IMR-90 (cell line): Measurements from ENCODE around the gene PRKAG2. TPM values are rescaled to one million over a fixed set of nuclear protein-coding genes. Genes with fewer than 3 reads are reported as not detected.

Experiments used
- ATAC-seq: fragments of 200-7000 bp; cut with Tn5 transposase; 2 replicates; pipeline ENCODE4 v1.9.1; 2020; ENCODE audit warnings: low read depth, mild to moderate bottlenecking, moderate library complexity
- BruUV-seq: library from RNA; stranded (reverse); fragments of 400-500 nt; replicated peaks from 2 replicates; lab custom pipeline; 2021; lab: Mats Ljungman, UMichigan
- CTCF ChIA-PET: fragments of 300-600 bp; formaldehyde crosslinking; extraction: SDS; loops from one replicate; lab custom pipeline; 2021; ENCODE audit warnings: antibody characterized with exemption; lab: Yijun Ruan, JAX
- POLR2A ChIA-PET: fragments of 300-600 bp; sonication (Branson Sonifier 250); formaldehyde crosslinking; loops from one replicate; lab custom pipeline; 2022; ENCODE audit warnings: antibody characterized with exemption; ENCODE audit not compliant: unreplicated experiment; lab: Charles Lee
- DNase-seq: peaks from one replicate; pipeline ENCODE4 v3.0.0; 2013
- H2AFZ ChIP-seq: replicated peaks from 2 replicates; pipeline ENCODE3; 2013; ENCODE audit warnings: low read length, mild to moderate bottlenecking; ENCODE audit not compliant: poor library complexity
- H2AK5ac ChIP-seq: 2 replicates; pipeline ENCODE4 v1.6.1; 2013; ENCODE audit warnings: low read depth, low read length, inconsistent platforms
- H2AK9ac ChIP-seq: replicated peaks from 2 replicates; pipeline ENCODE3; 2013; ENCODE audit warnings: mild to moderate bottlenecking, low read depth, low read length, moderate library complexity; ENCODE audit not compliant: poor library complexity
- H2BK120ac ChIP-seq: 2 replicates; pipeline ENCODE4 v1.6.1; 2013; ENCODE audit warnings: low read depth, low read length, inconsistent platforms
- H2BK15ac ChIP-seq: 3 replicates; pipeline ENCODE4 v1.6.1; 2013; ENCODE audit warnings: low read depth, low read length, inconsistent platforms
- H2BK20ac ChIP-seq: 2 replicates; pipeline ENCODE4 v1.6.1; 2013; ENCODE audit warnings: low read depth, mild to moderate bottlenecking, inconsistent platforms, low read length, moderate library complexity
- H2BK5ac ChIP-seq: 2 replicates; pipeline ENCODE4 v1.6.1; 2013; ENCODE audit warnings: mild to moderate bottlenecking, low read depth, low read length, inconsistent platforms; ENCODE audit not compliant: poor library complexity, severe bottlenecking
- H3K14ac ChIP-seq: replicated peaks from 2 replicates; pipeline ENCODE4 v1.6.1; 2013; ENCODE audit warnings: low read depth, low read length, inconsistent platforms
- H3K18ac ChIP-seq: 2 replicates; pipeline ENCODE4 v1.6.1; 2013; ENCODE audit warnings: low read depth, low read length, control low read depth
- H3K23ac ChIP-seq: 2 replicates; pipeline ENCODE4 v1.6.1; 2013; ENCODE audit warnings: low read depth, low read length, inconsistent platforms
- H3K27ac ChIP-seq: 2 replicates; pipeline ENCODE4 v1.5.1; 2013; ENCODE audit warnings: mild to moderate bottlenecking, control low read depth, low read length; ENCODE audit not compliant: insufficient read depth
- H3K27me3 ChIP-seq: 2 replicates; pipeline ENCODE4 v1.6.1; 2013; ENCODE audit warnings: low read length; ENCODE audit not compliant: control insufficient read depth, insufficient read depth
- H3K36me3 ChIP-seq: 2 replicates; pipeline ENCODE4 v1.6.1; 2013; ENCODE audit warnings: low read length, mixed read lengths; ENCODE audit not compliant: control insufficient read depth, insufficient read depth
- H3K4ac ChIP-seq: 2 replicates; pipeline ENCODE4 v1.6.1; 2013; ENCODE audit warnings: low read depth, low read length, inconsistent platforms
- H3K4me1 ChIP-seq: 2 replicates; pipeline ENCODE4 v1.6.1; 2013; ENCODE audit warnings: low read length, mixed read lengths; ENCODE audit not compliant: control insufficient read depth, insufficient read depth
- H3K4me2 ChIP-seq: 2 replicates; pipeline ENCODE4 v1.6.1; 2013; ENCODE audit warnings: low read depth, mild to moderate bottlenecking, control low read depth, low read length, moderate library complexity
- H3K4me3 ChIP-seq: 2 replicates; pipeline ENCODE4 v1.5.1; 2013; ENCODE audit warnings: low read depth, mild to moderate bottlenecking, control low read depth, low read length, moderate library complexity; ENCODE audit not compliant: insufficient read depth
- H3K56ac ChIP-seq: 2 replicates; pipeline ENCODE4 v1.6.1; 2013; ENCODE audit warnings: low read length, inconsistent platforms; ENCODE audit not compliant: insufficient read depth; ENCODE audit errors: extremely low read depth
- H3K79me1 ChIP-seq, 2 experiments: 2 replicates each; pipeline ENCODE4 v1.6.1; 2013; ENCODE audit warnings: low read length in 2 of 2, inconsistent platforms in 1 of 2, low read depth in 1 of 2
- H3K9ac ChIP-seq: 2 replicates; pipeline ENCODE4 v1.6.1; 2013; ENCODE audit warnings: low read depth, low read length, control low read depth
- H3K9me1 ChIP-seq: 2 replicates; pipeline ENCODE4 v1.6.1; 2013; ENCODE audit warnings: low read length, inconsistent platforms; ENCODE audit not compliant: insufficient read depth
- H3K9me3 ChIP-seq: 2 replicates; pipeline ENCODE4 v1.6.1; 2013; ENCODE audit warnings: low read length; ENCODE audit not compliant: control insufficient read depth, insufficient read depth
- H4K20me1 ChIP-seq: 2 replicates; pipeline ENCODE4 v1.6.1; 2013; ENCODE audit warnings: low read length, inconsistent platforms; ENCODE audit not compliant: insufficient read depth
- H4K5ac ChIP-seq: 2 replicates; pipeline ENCODE4 v1.6.1; 2013; ENCODE audit warnings: mild to moderate bottlenecking, low read depth, low read length, control low read depth
- H4K8ac ChIP-seq, 2 experiments: 2 replicates each; pipeline ENCODE4 v1.6.1; 2013; ENCODE audit warnings: low read depth in 2 of 2, low read length in 2 of 2, control low read depth in 1 of 2, inconsistent platforms in 1 of 2
- H4K91ac ChIP-seq: 2 replicates; pipeline ENCODE4 v1.6.1; 2013; ENCODE audit warnings: low read depth, low read length, inconsistent platforms; ENCODE audit not compliant: insufficient read depth
- FOS ChIP-seq: fragments of 150-350 bp; IDR thresholded peaks from 2 replicates; pipeline ENCODE4 v1.6.1; 2016; ENCODE audit warnings: low read depth, low read length
- POLR2A ChIP-seq: IDR thresholded peaks from 2 replicates; pipeline ENCODE4 v1.6.1; 2012; ENCODE audit warnings: mild to moderate bottlenecking, low read depth, low read length
- RAD21 ChIP-seq: IDR thresholded peaks from 2 replicates; pipeline ENCODE4 v1.6.1; 2012; ENCODE audit warnings: low read length, improper control_type of control experiment
- USF2 ChIP-seq: fragments of 150-350 bp; IDR thresholded peaks from 2 replicates; pipeline ENCODE4 v1.6.1; 2017; ENCODE audit warnings: mild to moderate bottlenecking, antibody characterized with exemption, low read length, low read depth
- WGBS, 2 experiments: methylation state at CpG; one replicate each; pipeline versions ENCODE4 v1.1.5 to v1.1.7; 2013; ENCODE audit warnings: missing lambda C conversion rate in 2 of 2; ENCODE audit not compliant: insufficient read length in 1 of 2; ENCODE audit errors: extremely low coverage in 2 of 2; 5-methylcytosine and 5-hydroxymethylcytosine counted together
- dilution Hi-C: fragments of 300-500 bp; cut with HindIII; formaldehyde crosslinking; loops from one replicate; pipeline ENCODE4 v1.14.3; 2018; ENCODE audit warnings: low sequenced_read_pairs; ENCODE audit not compliant: unreplicated experiment
- in situ Hi-C: fragments of 300-500 bp; cut with MboI; formaldehyde crosslinking; loops from 3 replicates; pipeline ENCODE4 v1.14.3; 2019; ENCODE audit warnings: low sequenced_read_pairs, inconsistent platforms, mixed read lengths
- intact Hi-C: fragments of 100-400 bp; cut with micrococcal nuclease; formaldehyde crosslinking; loops from 2 replicates; pipeline ENCODE4 v1.10.0; 2022
- polyA plus RNA-seq, 3 experiments: library from polyadenylated mRNA; depleted of rRNA; stranded (reverse); fragments of >200 nt; gene quantifications; 2 replicates each; pipeline ENCODE4 v1.2.3, GENCODE V29; 2012; ENCODE audit warnings: low replicate concordance in 1 of 3
- total RNA-seq: library from RNA; depleted of rRNA; stranded (reverse); fragments of >200 nt; gene quantifications from 2 replicates; pipeline ENCODE4 v1.2.3, GENCODE V29; 2012

The PRKAG2 gene
- total and polyA plus RNA-seq, 2 of the 4 experiments (the other 2 are of a cell fraction), result 15.4 to 21.6 TPM

- no peak for ATAC-seq
- Histone ChIP-seq H3K9me1 (peaks cover 7% of the 10 kb centered on the region), H3K27me3 (no peaks in the 10 kb centered on the region), H3K56ac (no peak overlapping the region), H4K8ac (no peak overlapping the region), H2BK15ac (no peak overlapping the region), H3K4me1 (peaks cover 3% of the 10 kb centered on the region; the same call in 1 of the 2 replicates), H2AFZ (no peak overlapping the region), H3K36me3 (no peaks in the 10 kb centered on the region), H2BK5ac (no peak overlapping the region), H2AK5ac (0 out of 2 replicates have a peak overlapping the region, but pooled peaks have one; percentile 25), H3K23ac (no peak overlapping the region), H3K79me1 (no peaks in the 10 kb centered on the region), H3K9ac (no peak overlapping the region), H3K4ac (no peak overlapping the region), H3K4me3 (no peak overlapping the region), H3K18ac (no peak overlapping the region), H4K20me1 (no peaks in the 10 kb centered on the region), H4K91ac (no peak overlapping the region), H3K27ac (no peak overlapping the region), H4K5ac (no peak overlapping the region), H3K9me3 (no peaks in the 10 kb centered on the region), H2AK9ac (no peak overlapping the region), H3K4me2 (no peak overlapping the region), H3K14ac (no peak overlapping the region), H2BK20ac (no peak overlapping the region), H2BK120ac (no peak overlapping the region)
- ChIA-PET POLR2A (no interaction called here), CTCF (interaction anchor here (0.7 kb wide), 1 partner anchor 33 kb away, joined by 3 read pairs; no protein-coding TSS in a partner anchor)
- 93% methylated on average over 12 of the region's 26 CpGs; no CpG with 5 or more reads in 1 of the 2 experiments for WGBS, 2 experiments
- BruUV-seq, result no TSS peak
- intact Hi-C loops (no loop called here), in situ Hi-C loops (no loop called here), dilution Hi-C loops (no loop called here)
- no peak for TF ChIP-seq POLR2A
- TF ChIP-seq FOS, result no peak
- TF ChIP-seq RAD21, result no peak
- no peak for TF ChIP-seq USF2
- DNase-seq, result no peak
Measured at GRCh38 chr7:151675196-151675920, 201.6 kb downstream of the PRKAG2 start.
